Ishikawa (cell line): ENCODE data around the gene GALNT2.

Experiments used
- CEBPB ChIP-seq: IDR thresholded peaks from 2 replicates; pipeline ENCODE4 v1.6.1; 2012
- CREB1 ChIP-seq: IDR thresholded peaks from 2 replicates; pipeline ENCODE4 v1.6.1; 2012; ENCODE audit warnings: low read depth
- EGR1 ChIP-seq: IDR thresholded peaks from 2 replicates; pipeline ENCODE4 v1.6.1; 2012
- EP300 ChIP-seq: IDR thresholded peaks from 2 replicates; pipeline ENCODE4 v1.6.1; 2012; ENCODE audit warnings: borderline replicate concordance
- FOXM1 ChIP-seq: IDR thresholded peaks from 2 replicates; pipeline ENCODE4 v1.6.1; 2012; ENCODE audit warnings: low read depth, borderline replicate concordance
- MAX ChIP-seq: IDR thresholded peaks from 2 replicates; pipeline ENCODE4 v1.6.1; 2012
- RAD21 ChIP-seq: IDR thresholded peaks from 2 replicates; pipeline ENCODE4 v1.6.1; 2012; ENCODE audit warnings: low read depth
- TAF1 ChIP-seq: IDR thresholded peaks from 2 replicates; pipeline ENCODE4 v1.6.1; 2012; ENCODE audit warnings: low read depth, mild to moderate bottlenecking
- TCF12 ChIP-seq: IDR thresholded peaks from 2 replicates; pipeline ENCODE4 v1.6.1; 2012; ENCODE audit warnings: low read depth
- TEAD4 ChIP-seq: IDR thresholded peaks from 2 replicates; pipeline ENCODE4 v1.6.1; 2012
- USF1 ChIP-seq: IDR thresholded peaks from 2 replicates; pipeline ENCODE4 v1.6.1; 2012
- ZBTB7A ChIP-seq: IDR thresholded peaks from 2 replicates; pipeline ENCODE4 v1.6.1; 2012; ENCODE audit warnings: low read depth
- TF ChIP-seq, protein P1 (sequence below): IDR thresholded peaks from 2 replicates; pipeline ENCODE4 v1.6.1; 2012; ENCODE audit warnings: low read depth, mild to moderate bottlenecking

GALNT2 gene

DNA sequence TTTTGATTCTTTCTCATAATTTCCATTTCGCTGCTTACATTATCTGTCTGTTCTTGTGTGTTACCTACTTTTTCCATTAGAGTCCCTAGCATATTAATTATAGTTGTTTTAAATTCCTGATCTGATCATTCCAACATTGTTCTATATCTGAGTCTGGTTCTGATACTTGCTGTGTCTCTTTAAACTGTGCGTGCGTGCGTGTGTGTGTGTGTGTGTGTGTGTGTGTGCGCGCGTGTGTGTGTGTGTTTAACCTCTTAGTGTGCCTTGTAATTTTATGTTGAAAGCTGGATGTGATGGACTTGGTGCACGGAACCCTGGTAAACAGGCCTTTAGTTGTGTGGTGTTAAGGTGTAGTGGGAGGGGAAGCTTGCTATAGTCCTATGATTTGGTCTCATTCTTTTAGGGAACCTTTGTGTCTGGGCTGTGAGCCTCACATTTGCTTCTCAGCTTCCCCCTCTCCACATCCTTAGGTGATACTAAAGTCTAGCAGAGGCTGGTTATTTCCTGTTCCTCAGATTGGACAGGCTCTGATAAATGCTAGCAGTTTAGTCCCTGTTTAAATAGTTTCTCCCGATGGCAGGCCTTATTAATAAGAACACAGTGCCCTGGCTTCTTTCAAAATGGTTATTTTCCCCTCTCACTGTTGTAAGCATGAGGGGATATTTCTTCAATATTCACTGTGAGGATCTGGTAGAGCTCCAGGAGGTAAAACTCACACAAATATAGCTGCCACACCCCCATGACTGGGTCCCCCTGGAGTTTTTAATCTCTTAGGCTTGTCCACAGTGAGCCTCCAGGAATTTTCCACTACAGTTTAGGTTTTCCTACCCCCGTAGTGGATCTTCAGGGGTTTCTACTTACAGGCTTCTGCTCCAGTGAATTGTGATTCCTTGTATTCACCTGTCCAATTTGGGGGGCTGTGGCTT is 118.3 kb downstream of the GALNT2 start:
- TF ChIP-seq MAX (no peak), CREB1 (no peak), EP300 (no peak), CEBPB (no peak), TAF1 (no peak), EGR1 (no peak), TEAD4 (no peak), TCF12 (no peak), FOXM1 (no peak), USF1 (no peak)
- TF ChIP-seq, protein P1, sequence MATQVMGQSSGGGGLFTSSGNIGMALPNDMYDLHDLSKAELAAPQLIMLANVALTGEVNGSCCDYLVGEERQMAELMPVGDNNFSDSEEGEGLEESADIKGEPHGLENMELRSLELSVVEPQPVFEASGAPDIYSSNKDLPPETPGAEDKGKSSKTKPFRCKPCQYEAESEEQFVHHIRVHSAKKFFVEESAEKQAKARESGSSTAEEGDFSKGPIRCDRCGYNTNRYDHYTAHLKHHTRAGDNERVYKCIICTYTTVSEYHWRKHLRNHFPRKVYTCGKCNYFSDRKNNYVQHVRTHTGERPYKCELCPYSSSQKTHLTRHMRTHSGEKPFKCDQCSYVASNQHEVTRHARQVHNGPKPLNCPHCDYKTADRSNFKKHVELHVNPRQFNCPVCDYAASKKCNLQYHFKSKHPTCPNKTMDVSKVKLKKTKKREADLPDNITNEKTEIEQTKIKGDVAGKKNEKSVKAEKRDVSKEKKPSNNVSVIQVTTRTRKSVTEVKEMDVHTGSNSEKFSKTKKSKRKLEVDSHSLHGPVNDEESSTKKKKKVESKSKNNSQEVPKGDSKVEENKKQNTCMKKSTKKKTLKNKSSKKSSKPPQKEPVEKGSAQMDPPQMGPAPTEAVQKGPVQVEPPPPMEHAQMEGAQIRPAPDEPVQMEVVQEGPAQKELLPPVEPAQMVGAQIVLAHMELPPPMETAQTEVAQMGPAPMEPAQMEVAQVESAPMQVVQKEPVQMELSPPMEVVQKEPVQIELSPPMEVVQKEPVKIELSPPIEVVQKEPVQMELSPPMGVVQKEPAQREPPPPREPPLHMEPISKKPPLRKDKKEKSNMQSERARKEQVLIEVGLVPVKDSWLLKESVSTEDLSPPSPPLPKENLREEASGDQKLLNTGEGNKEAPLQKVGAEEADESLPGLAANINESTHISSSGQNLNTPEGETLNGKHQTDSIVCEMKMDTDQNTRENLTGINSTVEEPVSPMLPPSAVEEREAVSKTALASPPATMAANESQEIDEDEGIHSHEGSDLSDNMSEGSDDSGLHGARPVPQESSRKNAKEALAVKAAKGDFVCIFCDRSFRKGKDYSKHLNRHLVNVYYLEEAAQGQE = no peak

DNA sequence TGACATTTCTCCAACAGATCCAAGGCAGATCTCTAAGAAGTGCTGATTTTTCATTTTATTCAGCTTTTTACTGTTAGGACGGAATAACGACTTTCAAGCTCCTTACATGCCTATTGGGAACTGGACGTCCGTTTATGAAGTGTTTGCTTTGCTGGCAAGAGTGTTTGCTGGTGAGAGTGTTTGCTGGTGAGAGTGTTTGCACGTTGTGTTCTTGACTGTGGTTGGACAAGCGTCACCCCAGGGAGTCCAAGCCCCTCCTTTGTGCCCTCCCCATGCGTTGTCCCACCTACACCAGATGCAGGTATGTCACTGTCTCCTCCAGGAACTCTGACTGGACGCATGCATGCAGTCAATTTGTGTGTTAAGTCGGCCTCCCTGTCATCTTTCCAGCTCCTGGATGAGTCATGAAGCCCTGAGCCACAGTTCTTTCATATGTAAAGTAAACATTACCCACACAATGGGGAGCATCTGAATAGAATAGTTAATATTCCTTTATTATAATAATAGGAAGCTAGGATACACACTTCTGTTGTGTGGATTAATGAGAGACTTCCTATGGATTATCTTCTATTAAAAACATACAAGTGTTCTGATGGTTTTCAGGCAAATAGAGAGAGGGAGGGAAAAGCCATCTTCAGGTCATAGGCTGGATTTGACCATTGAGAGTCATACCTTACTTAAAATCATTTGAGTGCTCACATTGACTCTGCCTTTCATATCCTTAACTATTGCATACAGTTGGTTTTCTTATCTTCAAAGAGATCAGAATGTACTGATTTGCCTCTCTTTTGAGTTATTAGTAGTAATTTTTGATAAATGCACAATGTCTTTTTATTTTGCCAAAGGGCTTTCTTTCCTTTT is 119.2 kb downstream of the GALNT2 start:
- TF ChIP-seq TCF12 = no peak

GRCh38 chr1:230186874-230187273 is 119.8 kb downstream of the GALNT2 start:
- no peak for TF ChIP-seq CEBPB

DNA sequence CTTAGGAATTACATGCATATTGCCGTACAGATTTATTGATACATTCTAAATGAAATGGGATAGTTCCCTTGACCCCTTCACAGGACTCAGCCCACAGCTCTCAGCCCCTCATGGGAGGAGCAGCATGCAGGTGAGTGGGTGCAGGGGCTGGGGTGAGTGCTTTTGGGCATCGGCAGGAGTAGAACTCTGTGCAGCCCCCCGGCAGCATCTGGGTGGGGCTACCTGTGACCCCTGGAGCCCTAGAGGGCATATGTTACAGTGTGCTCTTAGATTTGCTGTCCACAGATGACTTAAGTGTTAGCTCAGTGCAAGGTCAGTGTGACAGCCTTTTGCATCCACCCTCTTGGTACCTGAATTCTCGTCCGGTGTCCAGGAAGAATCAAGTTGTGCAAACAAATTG is 120.3 kb downstream of the GALNT2 start:
- TF ChIP-seq MAX (no peak), CREB1 (no peak), TAF1 (no peak), ZBTB7A (no peak), FOXM1 (no peak), RAD21 (no peak), EGR1 (no peak)

- TF ChIP-seq TAF1 (no peak), ZBTB7A (no peak), CREB1 (no peak), TCF12 (no peak), CEBPB (no peak), EGR1 (no peak), FOXM1 (no peak), TEAD4 (no peak), USF1 (no peak), RAD21 (no peak), MAX (no peak)
- TF ChIP-seq, protein P1 = no peak
Measured at GRCh38 chr1:230188826-230189225, 121.8 kb downstream of the GALNT2 start.

DNA sequence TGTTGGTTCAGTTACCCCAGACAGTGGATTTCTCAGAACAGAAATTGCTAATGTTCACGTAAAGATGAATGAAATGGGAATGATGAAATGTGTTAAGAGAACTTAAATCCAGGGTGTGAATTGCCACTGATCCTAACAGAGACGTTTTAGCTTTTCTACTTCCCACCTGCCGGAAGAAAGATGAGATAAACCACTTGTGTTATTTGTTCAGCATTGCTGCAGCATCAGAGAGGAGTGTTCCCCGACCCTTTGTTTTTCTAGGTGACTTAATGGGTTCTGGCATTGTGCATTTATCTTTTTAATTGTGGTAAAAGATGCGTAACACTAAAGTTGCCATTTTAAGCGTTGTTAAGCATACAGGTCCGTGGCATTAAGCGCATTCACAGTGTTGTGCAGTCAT is 122.3 kb downstream of the GALNT2 start:
- TF ChIP-seq CREB1 (no peak), EP300 (no peak)
